ENCODE results near the gene CIDEC. TPM values are rescaled to one million over a fixed set of nuclear protein-coding genes. Genes with fewer than 3 reads are reported as not detected.
A peak's percentile ranks its signal among the peaks of the same experiment; 100 is the strongest.

The CIDEC gene
- total and polyA plus RNA-seq, 9 of the 15 experiments (the other 6 are each of a cell fraction or from before 2014, with no cell fraction given) = not detected

- TF ChIP-seq BRF1 (IDR thresholded peaks at IDR 0.05; ENCODE audit: borderline replicate concordance, extremely low read depth, insufficient read length) = no peak
- peak; percentile 92 for TF ChIP-seq MYC (IDR thresholded peaks at IDR 0.05; ENCODE audit: low read depth, low read length)
- peak; percentile 93; the same call in 1 of the 2 replicates for TF ChIP-seq MYC (CRISPR knock-in tag; IDR thresholded peaks at IDR 0.05; ENCODE audit: borderline replicate concordance, low read depth)
- peak; percentile 86 for TF ChIP-seq MGA (IDR thresholded peaks at IDR 0.05)
- no peak for TF ChIP-seq ZNF41 (CRISPR knock-in tag; conservative IDR thresholded peaks at IDR 0.05)
- TF ChIP-seq SMARCB1 (IDR thresholded peaks at IDR 0.05; ENCODE audit: insufficient read length, low read depth) = no peak
- peak; percentile 60 to 67; a peak in 2 of 4 replicates for TF ChIP-seq KDM1A (IDR thresholded peaks at IDR 0.05)
- 0 out of 2 replicates have a peak, but pooled peaks have one; percentile 43 for TF ChIP-seq GABPB2 (CRISPR knock-in tag; conservative IDR thresholded peaks at IDR 0.05)
- TF ChIP-seq ADNP (tag; IDR thresholded peaks at IDR 0.05) = peak; percentile 94
- TF ChIP-seq ZNF644 (tag; IDR thresholded peaks at IDR 0.05; ENCODE audit: low read depth) = no peak
- no peak for TF ChIP-seq ETV6 (IDR thresholded peaks at IDR 0.05; ENCODE audit: borderline replicate concordance in 1 of 2, low read depth in 2 of 2, low read length in 1 of 2)
- TF ChIP-seq ETV6 (CRISPR knock-in tag; IDR thresholded peaks at IDR 0.05; ENCODE audit: borderline replicate concordance) = no peak
- no peak for TF ChIP-seq RAD51 (IDR thresholded peaks at IDR 0.05; ENCODE audit: borderline replicate concordance, low read depth)
- no peak for TF ChIP-seq HEY1 (CRISPR knock-in tag; IDR thresholded peaks at IDR 0.05; ENCODE audit: borderline replicate concordance)
- peak; percentile 89; the same call in 1 of the 2 replicates for TF ChIP-seq ZNF511 (CRISPR knock-in tag; IDR thresholded peaks at IDR 0.05)
- TF ChIP-seq NFXL1 (CRISPR knock-in tag; IDR thresholded peaks at IDR 0.05) = no peak
- no peak for TF ChIP-seq WHSC1 (IDR thresholded peaks at IDR 0.05; ENCODE audit: low read length)
These were observed 10.4 kb upstream of the CIDEC start, which contains the start of gene JAGN1 (continued) for GRCh38 chr3:9890249-9891071.
